GM19324 (cell line): Measurements from ENCODE around the gene TSPAN11.
A peak's percentile ranks its signal among the peaks of the same experiment; 100 is the strongest.

Source experiments
- ATAC-seq: cut with Tn5 transposase; IDR thresholded peaks from one replicate; pipeline ENCODE4 v1.9.1; 2021; ENCODE audit warnings: mild to moderate bottlenecking, moderate library complexity; ENCODE audit not compliant: unreplicated experiment, low FRiP score

The TSPAN11 gene

DNA sequence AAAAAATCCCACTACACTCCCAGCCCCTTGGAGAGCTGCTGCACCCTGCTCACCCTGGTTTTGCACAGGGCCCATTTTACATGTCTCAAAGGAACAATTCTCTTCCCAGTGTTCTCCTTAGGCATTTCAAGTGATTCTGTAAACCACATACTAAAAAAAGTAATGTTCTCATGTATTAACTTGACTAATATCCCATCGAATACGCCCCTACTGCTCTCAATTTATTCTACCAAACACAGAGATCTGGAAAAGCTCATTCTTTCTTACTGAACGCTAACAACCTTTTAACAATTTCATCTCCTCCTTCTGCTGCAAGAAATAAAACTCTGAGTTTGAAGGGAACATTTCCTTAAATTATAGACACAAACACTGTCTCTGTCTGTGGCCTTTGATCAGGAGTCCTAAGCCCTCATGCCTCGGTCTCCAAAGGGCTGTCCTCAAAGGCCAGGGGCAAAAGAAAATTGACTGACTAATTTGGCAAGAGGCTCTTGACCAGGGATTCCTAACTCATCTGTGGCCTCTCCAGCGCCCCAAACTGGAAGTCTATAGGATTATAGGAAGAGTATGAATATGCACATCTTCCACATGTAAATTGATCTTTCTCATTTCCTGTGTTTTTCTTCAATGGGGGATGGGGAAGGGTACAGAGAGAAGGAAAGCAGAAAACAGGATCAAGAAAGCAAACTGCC is 17.1 kb upstream of the TSPAN11 start:
- no peak for ATAC-seq

- ATAC-seq, result no peak
Measured at GRCh38 chr12:30910038-30910350, 16.6 kb upstream of the TSPAN11 start.

GRCh38 chr12:30911207-30911606 is 15.3 kb upstream of the TSPAN11 start:
- ATAC-seq, result no peak

GRCh38 chr12:30913323-30913722 is 13.2 kb upstream of the TSPAN11 start:
- peak; percentile 57 for ATAC-seq

- no peak for ATAC-seq
Measured at GRCh38 chr12:30914986-30915591, 11.5 kb upstream of the TSPAN11 start.

DNA sequence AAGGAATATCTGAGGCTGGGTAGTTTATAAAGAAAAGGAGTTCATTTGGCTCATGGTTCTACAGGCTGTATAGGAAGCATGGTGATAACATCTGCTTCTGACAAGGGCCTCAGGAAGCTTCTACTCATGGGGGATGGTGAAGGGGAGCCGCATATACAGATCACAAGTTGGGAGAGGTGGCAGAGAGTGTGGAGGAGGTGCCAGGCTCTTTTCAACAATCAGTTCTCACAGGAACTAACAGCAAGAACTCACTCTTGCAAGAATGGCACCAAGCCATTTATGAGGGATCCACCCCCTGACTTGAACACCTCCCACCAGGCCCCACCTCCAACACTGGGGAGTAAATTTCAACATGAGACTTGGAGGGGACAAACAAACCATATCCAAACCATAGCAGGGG is 3.5 kb upstream of the TSPAN11 start:
- no peak for ATAC-seq

- ATAC-seq, result no peak
Measured at GRCh38 chr12:30925607-30926242, 823 bp upstream of the TSPAN11 start.

GRCh38 chr12:30927222-30927611 is 669 bp downstream of the TSPAN11 start:
- ATAC-seq, result no peak

DNA sequence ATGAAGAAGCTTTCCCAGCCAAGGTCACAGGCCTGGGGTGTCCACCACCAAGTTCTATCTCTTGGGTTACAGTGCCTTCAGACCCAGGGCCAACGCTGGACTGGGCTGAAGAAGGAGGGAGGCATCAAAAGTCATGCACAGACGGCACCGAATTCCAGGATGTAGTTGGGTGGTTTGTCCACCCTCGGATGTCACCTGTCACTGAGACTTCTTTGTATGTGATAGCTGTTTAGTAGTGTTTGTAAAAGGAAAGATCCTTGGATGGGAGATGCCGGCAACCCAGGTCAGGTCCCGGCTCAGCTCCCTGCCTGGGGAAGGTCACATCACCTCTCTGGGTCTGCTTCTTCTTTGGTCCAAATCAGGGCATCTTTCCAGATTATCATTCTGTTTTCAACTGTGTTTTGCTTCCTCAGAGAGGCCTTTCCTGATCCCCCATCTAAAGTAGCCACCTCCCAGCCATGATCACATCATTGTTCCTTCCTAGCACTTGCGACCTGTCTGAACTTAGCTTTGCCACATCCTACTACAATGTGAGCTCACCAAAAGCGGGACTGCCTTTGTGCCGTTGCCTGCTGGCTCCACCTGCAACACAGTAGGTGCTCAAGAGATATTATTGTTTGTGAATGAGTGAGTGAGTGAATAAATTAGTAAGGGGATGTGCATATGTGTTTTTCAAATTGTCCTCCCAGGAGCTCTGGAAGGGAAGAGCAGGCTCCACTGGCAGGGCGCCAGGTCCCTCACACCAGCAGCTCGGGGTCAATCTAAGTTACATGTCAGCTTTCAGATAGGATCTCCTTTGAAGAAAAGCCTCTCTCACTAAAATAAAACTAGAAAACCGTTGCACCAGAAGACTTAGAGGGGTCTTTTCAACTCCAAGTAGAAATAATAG is 2.1 kb downstream of the TSPAN11 start:
- no peak for ATAC-seq

- no peak for ATAC-seq
Measured at GRCh38 chr12:30930238-30930637, 3.7 kb downstream of the TSPAN11 start.

DNA sequence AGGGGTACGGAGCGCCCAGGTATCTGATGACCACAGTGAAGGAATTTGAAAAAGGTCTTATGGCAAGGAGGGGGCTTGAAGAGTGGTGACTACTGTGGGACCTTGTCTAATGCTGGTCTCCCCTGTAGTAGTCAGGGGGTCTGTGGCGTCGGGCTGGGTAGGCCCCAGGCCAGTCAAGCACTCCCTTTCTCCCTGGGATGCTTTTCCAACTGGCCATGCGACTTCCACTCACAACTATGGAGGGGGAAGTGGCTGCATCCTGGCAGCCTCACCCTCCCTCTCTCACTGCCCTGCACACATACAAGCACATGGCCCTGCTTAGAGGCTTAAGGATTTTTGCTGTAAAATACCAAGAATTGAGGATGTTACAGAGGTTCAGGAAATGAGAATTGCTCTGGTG is 4.1 kb downstream of the TSPAN11 start:
- ATAC-seq, result no peak

- no peak for ATAC-seq
Measured at GRCh38 chr12:30932881-30933280, 6.3 kb downstream of the TSPAN11 start.

DNA sequence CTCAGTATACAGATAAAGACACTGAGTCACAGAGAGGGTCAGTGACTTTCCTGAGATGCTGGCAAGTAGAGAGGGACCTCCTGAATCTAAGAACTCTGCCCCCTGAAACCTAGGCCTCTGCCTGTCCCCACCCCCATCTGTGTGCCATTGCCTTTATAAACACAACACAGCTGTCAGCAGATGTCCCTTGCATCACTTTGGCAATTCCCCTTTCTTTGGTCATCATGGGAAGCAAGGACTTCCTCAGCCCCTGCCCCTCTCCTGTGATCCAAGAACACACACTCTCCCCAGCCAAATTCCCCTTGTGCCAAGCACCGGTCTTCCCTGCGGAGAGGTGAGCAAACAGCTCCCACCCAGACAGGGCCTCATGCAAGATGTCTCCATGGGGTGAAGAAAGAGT is 8.3 kb downstream of the TSPAN11 start:
- no peak for ATAC-seq

- ATAC-seq, result no peak
Measured at GRCh38 chr12:30936036-30936435, 9.5 kb downstream of the TSPAN11 start.

GRCh38 chr12:30939234-30939633 is 12.7 kb downstream of the TSPAN11 start:
- ATAC-seq, result no peak

DNA sequence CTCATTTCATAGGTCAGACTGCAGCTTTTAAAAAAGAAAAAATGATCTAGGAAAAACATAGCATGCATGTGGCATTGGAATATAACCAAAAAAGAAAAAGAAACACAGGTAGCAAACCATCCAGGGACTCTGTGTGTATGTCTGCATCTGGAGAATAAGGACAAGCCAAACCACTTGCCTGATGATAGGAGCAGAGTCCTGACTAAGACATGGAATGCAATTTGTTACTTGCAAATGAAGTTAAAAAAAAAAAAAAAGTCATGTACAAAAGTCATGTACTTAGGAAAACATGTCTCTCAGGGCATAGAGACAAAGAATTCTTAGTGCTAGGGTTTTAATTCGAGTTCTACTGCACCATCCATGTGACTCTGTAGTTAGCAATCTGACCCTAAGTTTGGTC is 15.9 kb downstream of the TSPAN11 start:
- no peak for ATAC-seq

- no peak for ATAC-seq
Measured at GRCh38 chr12:30942936-30943335, 16.4 kb downstream of the TSPAN11 start.

GRCh38 chr12:30945443-30946164 is 19.1 kb downstream of the TSPAN11 start:
- no peak for ATAC-seq

GRCh38 chr12:30952015-30952414 is 25.5 kb downstream of the TSPAN11 start:
- no peak for ATAC-seq

GRCh38 chr12:30953257-30953656 is 26.7 kb downstream of the TSPAN11 start:
- ATAC-seq, result no peak
